Keratinocyte (primary cell): ENCODE results near the gene LENG9. TPM values are rescaled to one million over a fixed set of nuclear protein-coding genes. Genes with fewer than 3 reads are reported as not detected.
"Not testable (repeated sequence)": the region's sequence is repeated elsewhere in the genome, so short reads cannot be mapped to it uniquely, and the experiment has no call there.

Source experiments
- DNase-seq: peaks from one replicate; pipeline ENCODE4 v3.0.0-alpha.2; 2011; ENCODE audit warnings: low read depth, missing footprints, low spot score
- FAIRE-seq: peaks from 2 replicates; lab custom pipeline; 2011; peaks lifted over from hg19 to GRCh38; lab: Jason Lieb, UNC
- H2AFZ ChIP-seq: 2 replicates; pipeline ENCODE4 v1.6.0; 2012; ENCODE audit warnings: low read length, control low read depth, inconsistent platforms; ENCODE audit not compliant: control insufficient read depth
- H3K27ac ChIP-seq: 2 replicates; pipeline ENCODE4 v1.5.1; 2011; ENCODE audit warnings: low read length; ENCODE audit not compliant: control insufficient read depth, insufficient read depth
- H3K27me3 ChIP-seq: 3 replicates; pipeline ENCODE4 v1.6.0; 2011; ENCODE audit warnings: low read length; ENCODE audit not compliant: control insufficient read depth, insufficient read depth; ENCODE audit errors: extremely low read depth
- H3K36me3 ChIP-seq, 2 experiments: 2 replicates in 1 of 2; 3 replicates in 1 of 2; pipeline ENCODE4 v1.5.1; 2011; ENCODE audit warnings: low read length in 2 of 2, mild to moderate bottlenecking in 1 of 2; ENCODE audit not compliant: control insufficient read depth in 2 of 2, insufficient read depth in 2 of 2; ENCODE audit errors: extremely low read depth in 1 of 2
- H3K4me1 ChIP-seq: 3 replicates; pipeline ENCODE4 v1.5.1; 2011; ENCODE audit warnings: low read length; ENCODE audit not compliant: control insufficient read depth, insufficient read depth; ENCODE audit errors: extremely low read depth
- H3K4me2 ChIP-seq: 3 replicates; pipeline ENCODE4 v1.6.0; 2011; ENCODE audit warnings: low read depth, low read length; ENCODE audit not compliant: control insufficient read depth, insufficient read depth; ENCODE audit errors: extremely low read depth
- H3K4me3 ChIP-seq, 3 experiments: fragments of 200-600 bp in 1 of 3; sonication (generic) in 1 of 3; 2 replicates in 2 of 3; 3 replicates in 1 of 3; pipeline ENCODE4 v1.5.1; 2011 to 2016; ENCODE audit warnings: low read length in 3 of 3, mild to moderate bottlenecking in 3 of 3, control low read depth in 2 of 3, inconsistent platforms in 1 of 3, low read depth in 1 of 3, mixed read lengths in 1 of 3, mixed run types in 1 of 3, moderate library complexity in 1 of 3; ENCODE audit not compliant: control insufficient read depth in 2 of 3, insufficient read depth in 2 of 3; ENCODE audit errors: extremely low read depth in 1 of 3
- H3K79me2 ChIP-seq: 2 replicates; pipeline ENCODE4 v1.6.0; 2012; ENCODE audit warnings: low read length; ENCODE audit not compliant: control insufficient read depth, insufficient read depth
- H3K9ac ChIP-seq: 3 replicates; pipeline ENCODE4 v1.6.0; 2011; ENCODE audit warnings: low read length; ENCODE audit not compliant: control insufficient read depth, insufficient read depth; ENCODE audit errors: extremely low read depth
- H3K9me1 ChIP-seq: 3 replicates; pipeline ENCODE4 v1.6.0; 2011; ENCODE audit warnings: low read length; ENCODE audit not compliant: control insufficient read depth, insufficient read depth; ENCODE audit errors: extremely low read depth
- H3K9me3 ChIP-seq: 2 replicates; pipeline ENCODE4 v1.5.1; 2012; ENCODE audit warnings: low read depth, low read length; ENCODE audit not compliant: control insufficient read depth
- H4K20me1 ChIP-seq: 3 replicates; pipeline ENCODE4 v1.6.0; 2011; ENCODE audit warnings: low read length; ENCODE audit not compliant: control insufficient read depth, insufficient read depth; ENCODE audit errors: extremely low read depth
- CTCF ChIP-seq, 3 experiments: IDR thresholded peaks in 1 of 3; conservative IDR thresholded peaks in 1 of 3; optimal IDR thresholded peaks in 1 of 3; 2 replicates in 2 of 3; 3 replicates in 1 of 3; pipeline versions ENCODE3 to v1.5.1; 2011; ENCODE audit warnings: low read length in 3 of 3, mild to moderate bottlenecking in 3 of 3, moderate library complexity in 2 of 3, control low read depth in 1 of 3, inconsistent platforms in 1 of 3; ENCODE audit not compliant: insufficient read depth in 2 of 3; ENCODE audit errors: extremely low read depth in 1 of 3
- EZH2 ChIP-seq: IDR thresholded peaks from one replicate; pipeline ENCODE4 v1.6.1; 2012; ENCODE audit warnings: inconsistent platforms, mild to moderate bottlenecking, low read length, moderate library complexity
- dilution Hi-C: fragments of 300-500 bp; cut with MboI; formaldehyde crosslinking; loops from one replicate; pipeline ENCODE4 v1.7.0; 2020; ENCODE audit warnings: low sequenced_read_pairs; ENCODE audit not compliant: extremely low pct_ligation_motif_present
- polyA plus RNA-seq, 5 experiments: library from polyadenylated mRNA; depleted of rRNA in 3 of 5; stranded (reverse) in 3 of 5; stranded (forward) in 1 of 5; unstranded in 1 of 5; fragments of >200 nt; gene quantifications; 1 replicate in 1 of 5; 2 replicates in 3 of 5; 3 replicates in 1 of 5; pipeline versions ENCODE4 v1.2.1 to v1.2.3, GENCODE V29; 2011 to 2012; ENCODE audit warnings: missing spikeins in 2 of 5, low read depth in 1 of 5, low replicate concordance in 1 of 5

Gene LENG9
- polyA plus RNA-seq, 1 donor (not counting 4 experiments of a cell fraction or from before 2014, with no cell fraction given) = 1.3 TPM

- no peak overlapping the region for H3K9ac ChIP-seq
- H3K27me3 ChIP-seq = no peaks in the 10 kb centered on the region
- no peaks in the 10 kb centered on the region for H3K4me1 ChIP-seq
- no peak overlapping the region for H2AFZ ChIP-seq
- H3K4me3 ChIP-seq = no peak overlapping the region
- H3K27ac ChIP-seq = no peak overlapping the region
- H3K9me3 ChIP-seq = peaks cover 2% of the 10 kb centered on the region
- no peak for FAIRE-seq
- H3K9me1 ChIP-seq = no peaks in the 10 kb centered on the region
- DNase-seq = no peak
- no peaks in the 10 kb centered on the region for H3K79me2 ChIP-seq
- H3K4me2 ChIP-seq = no peak overlapping the region
- H4K20me1 ChIP-seq = no peaks in the 10 kb centered on the region
- dilution Hi-C loops = no loop called here
- TF ChIP-seq CTCF (optimal IDR thresholded peaks at IDR 0.05 in 1 of 3, IDR thresholded peaks at IDR 0.05 in 1 of 3, conservative IDR thresholded peaks at IDR 0.05 in 1 of 3; ENCODE audit: extremely low read depth in 1 of 3, insufficient read depth in 2 of 3, low read length in 3 of 3) (no peak), EZH2 (no peak)
- no peaks in the 10 kb centered on the region for H3K36me3 ChIP-seq
Observed at GRCh38 chr19:54507824-54508223, 44.2 kb upstream of the LENG9 start.

GRCh38 chr19:54507038-54507717 is 43.6 kb upstream of the LENG9 start:
- H3K9ac ChIP-seq, H3K9me3 ChIP-seq, H3K4me1 ChIP-seq, H3K9me1 ChIP-seq, H2AFZ ChIP-seq, H3K79me2 ChIP-seq, H3K36me3 ChIP-seq, H3K4me3 ChIP-seq, H3K27me3 ChIP-seq, dilution Hi-C loops, FAIRE-seq, H3K27ac ChIP-seq, H3K4me2 ChIP-seq, DNase-seq, H4K20me1 ChIP-seq: not testable (repeated sequence)

- Histone ChIP-seq H3K4me2 (no peak overlapping the region), H3K9me1 (no peaks in the 10 kb centered on the region), H4K20me1 (no peaks in the 10 kb centered on the region), H3K27ac (no peak overlapping the region), H3K9ac (no peak overlapping the region), H3K4me1 (no peaks in the 10 kb centered on the region), H2AFZ (no peak overlapping the region), H3K9me3 (peaks cover 2% of the 10 kb centered on the region), H3K79me2 (no peaks in the 10 kb centered on the region), H3K4me3 (no peak overlapping the region), H3K27me3 (no peaks in the 10 kb centered on the region), H3K36me3 (no peaks in the 10 kb centered on the region)
- FAIRE-seq (no peak), DNase-seq (no peak)
- no peak for TF ChIP-seq CTCF (optimal IDR thresholded peaks at IDR 0.05 in 1 of 3, IDR thresholded peaks at IDR 0.05 in 1 of 3, conservative IDR thresholded peaks at IDR 0.05 in 1 of 3; ENCODE audit: extremely low read depth in 1 of 3, insufficient read depth in 2 of 3, low read length in 3 of 3)
- no peak for TF ChIP-seq EZH2
- dilution Hi-C loops = no loop called here
Observed at GRCh38 chr19:54506079-54506478, 42.5 kb upstream of the LENG9 start.

GRCh38 chr19:54505542-54505941 is 42.0 kb upstream of the LENG9 start:
- dilution Hi-C loops, FAIRE-seq, H3K9ac ChIP-seq, H3K4me1 ChIP-seq, H3K27me3 ChIP-seq, H3K79me2 ChIP-seq, H3K4me2 ChIP-seq, H4K20me1 ChIP-seq, H3K27ac ChIP-seq, H3K9me3 ChIP-seq, DNase-seq, H3K36me3 ChIP-seq, H2AFZ ChIP-seq, H3K4me3 ChIP-seq, H3K9me1 ChIP-seq: not testable (repeated sequence)
